GM12872 (cell line): ENCODE measurements around the gene SMIM24.

ENCODE experiments used
- TF ChIP-seq, protein P1 (sequence below): IDR thresholded peaks from 3 replicates; pipeline ENCODE4 v1.5.1; 2011; ENCODE audit warnings: low read depth, mild to moderate bottlenecking, low read length, moderate library complexity; ENCODE audit not compliant: insufficient read depth

SMIM24 gene

DNA sequence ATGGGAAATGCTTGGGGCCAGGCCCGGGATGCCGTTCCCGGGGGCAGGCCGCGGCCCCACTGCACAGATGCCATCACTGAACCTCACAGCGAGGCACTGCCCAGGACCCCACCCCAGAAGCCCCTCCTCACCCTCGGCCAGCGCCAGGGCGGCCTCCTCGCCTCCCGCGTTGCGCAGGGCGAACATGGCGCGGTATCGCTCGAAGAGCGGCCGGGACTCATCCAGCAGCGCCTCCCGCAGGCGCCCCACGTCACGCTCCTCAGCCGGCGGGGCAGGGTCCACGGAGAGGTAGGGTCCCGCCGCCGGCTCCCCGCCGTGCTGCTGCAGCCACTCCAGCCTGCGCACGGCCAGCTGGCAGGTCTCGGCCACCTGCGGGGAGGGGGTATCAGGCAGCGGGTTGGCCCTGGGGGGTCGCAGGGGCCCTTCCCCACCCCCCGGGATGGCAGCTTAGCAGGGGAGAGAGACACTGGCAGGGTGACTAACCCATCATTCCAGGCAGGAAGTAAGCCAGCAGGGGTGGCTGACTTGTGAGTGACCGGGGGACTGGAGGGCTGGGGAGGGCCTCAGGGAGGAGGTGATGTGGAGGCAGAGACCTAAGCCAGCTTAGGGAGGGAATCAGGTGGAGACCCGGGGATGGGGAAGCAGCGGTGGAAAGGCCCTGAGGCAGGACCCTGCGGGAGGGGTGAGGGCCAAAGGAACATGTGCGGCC is 12.0 kb upstream of the SMIM24 start:
- TF ChIP-seq, protein P1, sequence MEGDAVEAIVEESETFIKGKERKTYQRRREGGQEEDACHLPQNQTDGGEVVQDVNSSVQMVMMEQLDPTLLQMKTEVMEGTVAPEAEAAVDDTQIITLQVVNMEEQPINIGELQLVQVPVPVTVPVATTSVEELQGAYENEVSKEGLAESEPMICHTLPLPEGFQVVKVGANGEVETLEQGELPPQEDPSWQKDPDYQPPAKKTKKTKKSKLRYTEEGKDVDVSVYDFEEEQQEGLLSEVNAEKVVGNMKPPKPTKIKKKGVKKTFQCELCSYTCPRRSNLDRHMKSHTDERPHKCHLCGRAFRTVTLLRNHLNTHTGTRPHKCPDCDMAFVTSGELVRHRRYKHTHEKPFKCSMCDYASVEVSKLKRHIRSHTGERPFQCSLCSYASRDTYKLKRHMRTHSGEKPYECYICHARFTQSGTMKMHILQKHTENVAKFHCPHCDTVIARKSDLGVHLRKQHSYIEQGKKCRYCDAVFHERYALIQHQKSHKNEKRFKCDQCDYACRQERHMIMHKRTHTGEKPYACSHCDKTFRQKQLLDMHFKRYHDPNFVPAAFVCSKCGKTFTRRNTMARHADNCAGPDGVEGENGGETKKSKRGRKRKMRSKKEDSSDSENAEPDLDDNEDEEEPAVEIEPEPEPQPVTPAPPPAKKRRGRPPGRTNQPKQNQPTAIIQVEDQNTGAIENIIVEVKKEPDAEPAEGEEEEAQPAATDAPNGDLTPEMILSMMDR = no peak

DNA sequence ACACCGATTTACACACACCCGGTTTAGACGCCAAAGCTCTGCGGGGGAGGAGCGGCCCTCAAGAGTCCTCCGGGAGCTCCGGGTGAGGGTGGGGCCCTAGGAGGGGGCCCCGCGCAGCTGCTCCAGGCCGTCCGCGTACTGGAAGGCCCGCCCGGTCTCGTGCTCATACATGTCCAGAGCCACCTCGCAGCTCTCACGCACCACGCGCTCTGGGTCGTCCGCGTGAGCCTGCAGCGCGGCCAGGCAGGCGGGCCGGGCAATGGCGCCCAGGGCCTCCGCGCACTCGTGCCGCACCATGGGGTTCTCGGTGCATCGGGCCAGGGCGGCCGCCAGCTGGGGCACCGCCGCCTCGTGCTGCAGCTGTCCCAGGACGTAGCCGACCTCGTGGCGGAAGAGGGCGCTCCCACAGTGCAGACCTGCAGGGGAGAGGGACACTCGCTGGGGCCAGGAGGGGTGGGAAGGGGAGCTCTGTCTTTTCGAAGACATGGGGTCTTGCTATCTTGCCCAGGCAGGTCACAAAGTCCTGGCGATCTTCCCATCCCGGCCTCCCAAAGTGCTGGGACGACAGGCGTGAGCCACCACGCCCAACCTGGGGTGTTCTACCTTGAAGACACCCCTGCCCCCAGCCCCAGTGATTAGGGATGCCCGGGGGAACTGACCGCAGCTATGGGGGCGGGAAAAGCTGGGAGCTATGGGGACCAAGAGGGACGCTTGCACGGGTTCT is 11.2 kb upstream of the SMIM24 start:
- TF ChIP-seq, protein P1 = no peak

DNA sequence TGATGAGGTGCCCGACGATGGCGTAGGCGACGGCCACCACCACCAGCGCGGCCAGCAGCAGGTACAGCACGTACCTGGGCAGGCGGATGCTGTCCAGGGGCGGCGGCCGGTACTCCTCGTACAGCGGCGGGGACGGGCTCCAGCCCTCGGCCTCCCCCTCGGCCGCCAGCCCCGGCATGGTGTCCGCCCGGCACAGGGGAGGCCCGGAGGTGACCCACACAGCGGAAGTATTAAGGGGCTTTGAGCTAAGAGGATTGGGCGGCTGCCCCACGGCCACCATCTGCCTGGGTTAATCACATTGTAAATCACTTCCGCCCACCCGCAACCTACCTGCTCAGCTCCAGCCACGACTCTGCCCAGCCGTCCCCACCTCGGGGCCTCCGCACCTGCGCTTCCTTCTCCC is 2.9 kb upstream of the SMIM24 start, which contains the start of gene SMIM44:
Gene SMIM44, minus strand, starts transcription at position 216 of the 403 bp plus-strand sequence. Its CDS starts 38 bp downstream, at position 178.
- TF ChIP-seq, protein P1 = no peak

DNA sequence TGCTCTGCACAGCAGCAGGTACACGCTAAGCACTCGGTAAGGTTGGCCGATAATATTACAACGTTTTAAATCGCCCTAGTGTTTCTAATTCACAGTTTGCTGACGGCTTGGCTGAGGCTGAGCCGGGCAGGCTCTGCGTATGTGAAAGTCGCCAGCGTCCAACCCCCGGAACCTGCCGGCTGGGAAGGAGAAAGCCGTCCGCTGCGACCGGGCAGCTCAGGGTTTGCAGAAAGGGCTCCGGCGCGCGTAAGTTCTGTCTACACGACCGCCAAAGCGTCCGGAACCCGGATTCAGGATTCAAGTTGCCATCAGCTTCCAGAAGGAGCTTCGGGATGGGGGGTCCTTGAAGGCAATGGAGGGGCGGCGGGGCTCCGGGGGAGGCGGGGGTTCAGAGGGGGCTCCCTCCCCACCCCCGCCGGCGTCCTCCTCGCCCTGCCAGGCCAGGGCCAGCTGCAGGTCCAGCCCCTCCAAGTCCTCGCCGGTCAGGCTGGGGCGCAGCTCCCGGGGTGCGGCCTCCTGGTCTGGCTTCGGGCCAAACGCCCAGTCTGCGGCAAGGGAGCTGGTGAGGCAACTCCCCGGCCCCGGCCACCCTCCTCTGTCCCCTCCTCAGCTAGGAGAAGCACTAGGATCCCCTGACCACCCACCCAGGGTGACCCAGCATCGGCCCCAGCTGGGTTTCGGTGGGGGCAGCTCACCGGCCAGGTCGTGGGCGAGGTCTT is 2.3 kb upstream of the SMIM24 start:
- TF ChIP-seq, protein P1 = no peak

DNA sequence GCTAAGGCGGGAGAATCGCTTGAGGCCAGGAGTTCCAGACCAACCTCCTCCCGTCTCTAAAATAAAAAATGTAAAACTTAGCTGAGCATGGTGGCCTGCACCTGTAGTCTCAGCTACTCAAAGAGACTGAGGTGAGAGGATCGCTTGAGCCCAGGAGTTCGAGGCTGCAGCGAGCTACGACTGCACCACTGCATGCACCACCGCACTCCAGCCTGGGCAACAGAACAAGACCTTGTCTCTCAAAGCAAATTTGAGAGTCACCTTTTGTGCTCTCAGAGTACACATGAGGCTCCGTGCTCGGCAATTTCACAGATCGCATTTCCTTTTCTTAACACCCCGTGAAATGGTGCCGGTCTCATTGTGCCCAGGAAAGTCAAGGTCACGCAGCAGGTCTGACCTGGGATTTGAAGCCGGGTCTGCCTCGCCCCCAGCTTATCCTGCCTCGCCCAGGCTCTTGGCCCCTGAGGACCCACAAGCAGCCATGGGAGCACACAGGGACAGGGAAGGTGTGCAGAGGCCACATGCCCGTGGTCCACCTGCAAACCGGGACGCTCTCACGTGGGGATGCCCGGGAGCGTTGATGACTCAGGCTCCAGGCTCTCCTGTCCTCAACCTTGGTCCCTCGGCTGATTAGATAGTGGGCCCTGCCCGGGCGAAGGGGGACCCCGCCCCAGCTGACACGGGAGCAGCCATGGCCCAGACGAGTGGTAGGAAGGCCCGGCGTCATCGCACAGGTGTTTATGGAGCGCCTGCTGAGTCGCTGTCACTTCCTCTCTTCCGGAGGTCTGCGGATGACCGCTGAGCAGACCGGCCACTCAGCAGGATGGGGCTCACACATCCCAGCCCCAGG is 1.1 kb upstream of the SMIM24 start:
- TF ChIP-seq, protein P1 = no peak

DNA sequence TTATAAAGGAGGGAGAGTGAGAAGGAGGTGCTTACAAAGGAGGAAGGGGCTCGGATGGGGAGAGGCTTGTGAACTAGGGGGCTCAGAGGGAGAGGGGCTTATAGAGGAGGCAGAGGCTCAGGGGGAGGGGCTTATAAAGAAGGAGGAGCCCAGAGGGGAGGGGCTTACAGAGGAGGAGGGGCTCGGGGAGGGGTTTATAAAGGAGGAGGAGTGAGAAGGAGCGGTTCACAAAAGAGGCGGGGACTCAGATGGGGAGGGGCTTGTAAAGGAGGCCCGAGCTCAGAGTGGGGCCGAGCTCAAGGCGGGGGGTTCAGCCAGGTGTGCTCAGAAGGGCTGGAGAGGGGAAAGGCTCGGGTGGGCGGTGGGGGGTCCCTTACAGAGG is 500 bp downstream of the SMIM24 start:
- TF ChIP-seq, protein P1 = no peak
